GM18507 (cell line): ENCODE results near the gene ECE2.

ENCODE experiments used
- DNase-seq: peaks from one replicate; pipeline ENCODE4 v3.0.0; 2011; ENCODE audit warnings: low read depth; ENCODE audit not compliant: insufficient read length; ENCODE audit errors: extremely low spot score
- FAIRE-seq: peaks from 2 replicates; lab custom pipeline; 2011; peaks lifted over from hg19 to GRCh38; lab: Jason Lieb, UNC

ECE2 gene

DNA sequence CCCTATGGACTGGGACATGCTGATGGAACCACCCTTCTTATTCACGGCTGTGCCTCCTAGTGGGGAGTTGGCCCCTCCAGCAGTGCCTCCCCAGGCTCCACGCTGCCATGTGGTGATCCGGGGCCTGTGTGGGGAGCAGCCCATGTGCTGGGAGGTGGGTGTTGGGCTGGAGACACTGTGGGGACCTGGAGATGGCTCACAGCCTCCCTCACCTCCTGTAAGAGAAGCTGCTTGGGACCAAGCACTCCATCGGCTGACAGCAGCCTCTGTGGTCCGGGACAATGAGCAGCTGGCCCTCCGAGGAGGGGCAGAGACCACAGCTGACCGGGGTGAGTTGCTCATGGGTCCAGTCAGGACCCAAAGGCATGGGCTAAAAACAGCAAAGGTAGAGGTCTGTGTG lies 36.1 kb upstream of the ECE2 start:
- FAIRE-seq (no peak), DNase-seq (no peak)

DNA sequence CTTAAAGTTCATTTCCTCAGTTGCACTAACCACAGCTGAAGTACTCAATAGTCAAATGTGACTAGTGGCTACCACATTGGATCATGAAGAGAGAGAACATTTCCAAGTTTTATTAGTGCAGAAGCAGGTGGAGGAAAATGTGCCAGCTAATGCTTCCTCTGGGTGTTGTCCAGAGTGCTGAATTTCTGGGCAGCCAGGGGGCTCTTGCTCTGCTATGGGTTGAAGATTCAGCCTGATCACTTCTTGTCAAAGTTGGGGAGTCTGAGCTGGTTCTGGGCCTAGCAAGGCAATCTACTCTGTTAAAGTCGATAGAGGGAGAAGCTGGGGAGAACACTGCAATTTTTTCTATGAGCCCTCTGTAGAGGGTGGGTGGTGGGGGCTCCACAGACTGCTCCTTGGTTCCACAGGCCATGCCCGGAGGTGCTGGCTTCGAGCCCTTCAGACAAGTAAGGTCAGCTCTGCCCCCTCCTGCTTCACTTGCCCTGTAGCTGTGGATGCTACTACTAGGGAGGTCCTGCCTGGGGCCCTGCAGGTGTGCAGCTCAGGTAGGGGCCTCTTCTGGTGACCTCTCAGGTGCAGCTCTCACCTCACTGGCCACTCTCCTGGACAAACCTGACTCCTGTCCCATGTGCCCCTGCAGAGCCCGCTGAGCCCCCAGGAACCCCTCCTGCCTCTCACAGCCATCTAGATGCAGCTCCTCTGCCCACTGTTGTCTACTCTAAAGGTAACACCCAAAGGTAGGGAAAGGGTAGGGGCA lies 35.3 kb upstream of the ECE2 start:
- DNase-seq = no peak
- no peak for FAIRE-seq

DNA sequence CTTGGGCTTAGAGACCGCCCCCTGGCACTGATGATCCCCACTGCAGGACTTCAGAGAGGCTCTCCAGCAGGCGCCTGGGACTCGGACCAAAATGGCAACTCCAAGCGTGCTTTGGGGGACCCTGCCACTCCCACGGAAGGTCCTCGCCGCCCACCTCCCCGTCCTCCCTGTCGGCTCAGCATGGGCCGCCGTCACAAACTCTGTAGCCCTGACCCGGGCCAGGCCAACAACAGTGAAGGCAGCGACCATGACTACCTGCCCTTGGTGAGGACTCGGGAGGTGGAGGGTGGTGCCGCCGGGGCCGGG lies 34.7 kb upstream of the ECE2 start:
- DNase-seq (no peak), FAIRE-seq (no peak)

DNA sequence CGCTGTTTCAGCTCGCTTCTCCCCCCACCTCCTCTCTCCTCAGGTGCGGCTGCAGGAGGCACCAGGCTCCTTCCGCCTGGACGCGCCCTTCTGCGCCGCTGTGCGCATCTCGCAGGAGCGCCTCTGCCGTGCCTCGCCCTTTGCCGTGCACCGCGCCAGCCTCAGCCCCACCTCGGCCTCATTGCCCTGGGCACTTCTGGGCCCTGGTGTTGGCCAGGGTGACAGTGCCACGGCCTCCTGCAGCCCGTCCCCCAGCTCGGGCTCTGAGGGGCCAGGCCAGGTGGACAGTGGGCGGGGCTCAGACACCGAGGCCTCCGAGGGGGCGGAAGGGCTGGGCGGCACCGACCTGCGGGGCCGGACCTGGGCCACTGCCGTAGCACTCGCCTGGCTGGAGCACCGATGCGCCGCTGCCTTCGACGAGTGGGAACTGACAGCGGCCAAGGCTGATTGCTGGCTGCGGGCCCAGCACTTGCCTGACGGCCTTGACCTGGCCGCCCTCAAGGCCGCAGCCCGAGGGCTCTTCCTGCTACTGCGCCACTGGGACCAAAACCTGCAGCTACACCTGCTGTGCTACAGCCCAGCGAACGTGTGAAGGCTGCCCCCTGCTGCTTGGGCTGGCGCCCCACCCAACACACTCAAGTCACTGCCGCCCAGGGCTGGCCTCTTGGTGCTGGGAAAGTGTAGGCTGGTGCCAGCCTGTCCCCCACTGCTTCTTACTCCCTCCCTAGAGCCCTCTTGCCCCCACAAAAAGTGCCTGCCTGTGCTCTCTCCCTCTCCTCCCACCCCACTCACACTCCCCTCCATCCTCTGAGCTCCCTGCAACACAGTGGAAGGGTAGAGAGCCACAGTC lies 34.1 kb upstream of the ECE2 start:
- DNase-seq (no peak), FAIRE-seq (no peak)

DNA sequence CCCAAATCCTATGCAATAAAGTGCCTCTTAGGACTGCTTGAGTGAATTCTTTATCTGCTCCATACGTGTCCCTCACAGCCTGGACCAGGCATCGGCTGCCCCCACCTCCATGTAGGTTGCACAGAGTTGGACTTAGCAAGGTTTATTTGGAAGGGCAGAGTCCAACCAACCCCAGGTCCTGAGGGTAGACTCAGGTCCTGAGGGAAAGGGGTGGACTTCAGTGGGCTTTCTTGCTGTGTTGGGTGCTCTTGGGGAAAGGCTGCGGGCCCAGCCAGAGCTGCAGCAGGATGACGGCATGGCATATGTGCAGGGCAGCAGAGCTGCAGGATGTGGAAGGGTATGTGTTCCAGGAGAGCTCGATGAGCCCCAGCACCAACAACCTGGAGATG lies 33.5 kb upstream of the ECE2 start:
- no peak for FAIRE-seq
- no peak for DNase-seq

DNA sequence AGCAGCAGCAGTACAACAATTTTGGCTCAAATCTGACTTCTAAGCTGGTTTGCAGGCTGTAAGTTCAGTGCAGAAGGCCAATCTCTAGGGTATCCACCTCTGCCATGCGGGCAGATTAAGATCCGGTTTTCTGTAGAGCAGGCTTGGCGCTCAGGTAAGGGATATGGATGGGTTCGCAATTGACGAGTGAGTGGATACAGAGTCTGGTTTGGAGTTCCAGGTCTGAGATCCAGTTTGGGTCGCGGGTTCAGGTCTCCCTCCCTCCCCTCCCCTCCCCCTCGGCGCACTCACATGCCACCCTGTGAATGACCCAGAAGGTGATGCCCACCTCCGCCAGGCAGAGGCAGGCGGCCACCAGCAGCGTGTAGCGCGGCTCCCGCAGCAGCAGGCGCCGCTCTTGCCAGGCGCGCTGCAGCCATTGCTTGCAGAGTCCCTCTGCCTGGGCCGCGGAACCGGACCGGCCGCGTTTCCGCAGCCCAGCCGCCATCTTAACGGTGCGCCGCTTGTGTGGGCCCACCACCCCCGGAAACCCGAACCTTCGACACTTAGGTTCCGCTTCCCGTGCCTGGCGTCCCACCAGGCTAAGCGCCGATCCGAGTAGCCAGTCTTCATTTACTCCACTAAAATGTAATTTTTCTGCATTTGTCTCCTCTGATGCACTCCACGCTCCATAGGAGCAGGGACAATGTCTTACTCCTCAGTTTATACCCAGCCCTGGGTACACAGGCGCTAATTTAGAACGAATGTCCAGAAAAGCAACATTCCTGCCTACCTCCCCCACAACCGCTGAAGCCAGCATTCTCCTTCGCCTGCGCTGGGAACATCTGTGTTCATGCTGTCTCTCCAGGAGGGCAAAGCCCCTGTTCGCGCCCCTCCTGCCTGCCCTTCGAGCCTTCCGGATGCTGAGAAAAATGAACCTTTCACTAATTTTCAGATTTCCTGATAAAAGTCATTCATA lies 27.1 kb upstream of the ECE2 start, which contains the start of gene ALG3:
TSS of gene ALG3 (minus strand) at position 509 of the 958 bp plus-strand sequence. CDS start at position 487, 22 bp downstream.
- peak; percentile 31 for FAIRE-seq

DNA sequence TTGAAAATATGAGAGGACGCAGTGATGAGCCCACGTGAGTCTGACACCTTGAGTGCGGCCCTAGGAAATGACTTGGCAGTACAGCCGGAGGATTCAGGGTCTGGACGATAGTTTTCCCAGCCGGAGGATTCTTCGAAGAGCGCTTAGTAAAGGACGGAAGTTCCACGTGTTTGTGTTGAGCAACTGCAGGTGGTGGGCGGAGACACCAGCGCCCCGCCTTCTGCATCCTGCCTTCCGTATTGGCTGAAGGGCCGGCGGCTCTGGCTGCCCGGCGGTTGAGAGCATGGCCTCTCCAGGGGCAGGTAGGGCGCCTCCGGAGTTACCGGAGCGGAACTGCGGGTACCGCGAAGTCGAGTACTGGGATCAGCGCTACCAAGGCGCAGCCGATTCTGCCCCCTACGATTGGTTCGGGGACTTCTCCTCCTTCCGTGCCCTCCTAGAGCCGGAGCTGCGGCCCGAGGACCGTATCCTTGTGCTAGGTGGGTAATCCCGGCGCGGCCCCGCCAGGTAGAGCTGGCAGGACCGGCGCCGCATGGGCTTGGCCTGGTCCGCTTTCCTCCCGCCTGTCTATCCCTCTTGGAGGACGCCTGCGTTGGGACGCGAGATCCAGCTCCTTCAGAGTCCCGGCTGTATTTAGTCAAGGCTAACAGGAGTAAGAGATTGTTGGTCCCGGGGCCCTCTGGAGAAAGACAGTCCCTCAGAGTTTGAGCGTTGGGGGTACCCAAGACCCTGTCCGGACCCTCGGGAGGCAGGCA lies 26.2 kb upstream of the ECE2 start, which contains the start of gene EEF1AKMT4:
TSS of gene EEF1AKMT4 (plus strand) at position 261 of the 755 bp plus-strand sequence. CDS start at position 284, 23 bp downstream.
- peak; percentile 91 for DNase-seq

More for the DNA sequence above, 27.1 kb upstream of the ECE2 start, which contains the start of gene ALG3:
- DNase-seq = peak; percentile 73

DNA sequence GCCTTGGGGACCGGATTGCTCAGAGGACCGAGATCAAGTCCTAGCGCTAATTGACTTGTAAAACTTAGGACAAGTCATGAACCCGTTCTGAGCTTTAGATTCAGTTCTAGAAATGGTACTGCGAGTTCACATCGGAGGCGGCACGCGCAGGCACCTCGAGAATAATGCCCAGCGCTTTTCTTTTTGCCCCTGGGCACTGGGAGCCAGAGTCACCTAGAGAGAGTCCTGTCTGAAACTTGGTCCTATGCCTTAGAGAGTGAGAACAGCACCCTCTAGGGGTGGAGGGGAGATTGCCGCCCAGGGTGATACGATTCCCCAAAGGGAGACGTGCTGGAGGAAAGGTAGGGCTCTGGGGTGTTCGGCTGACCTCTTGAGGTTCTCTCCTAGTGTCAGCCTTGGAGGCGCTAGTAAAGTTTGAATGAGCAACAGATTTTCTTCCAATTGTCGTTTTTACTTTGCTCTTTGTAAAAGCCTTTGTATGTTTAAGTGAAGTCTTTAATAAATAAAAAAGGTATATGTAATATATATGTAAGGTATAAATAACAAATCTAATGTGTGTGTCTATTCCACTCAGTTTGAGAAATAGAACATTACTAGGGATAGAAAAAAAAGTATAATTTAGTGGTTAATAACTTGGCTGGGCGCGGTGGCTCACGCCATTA lies 25.5 kb upstream of the ECE2 start:
- DNase-seq (peak; percentile 79), FAIRE-seq (peak; percentile 92)

More for the DNA sequence above, 26.2 kb upstream of the ECE2 start, which contains the start of gene EEF1AKMT4:
- peak; percentile 98 for FAIRE-seq

DNA sequence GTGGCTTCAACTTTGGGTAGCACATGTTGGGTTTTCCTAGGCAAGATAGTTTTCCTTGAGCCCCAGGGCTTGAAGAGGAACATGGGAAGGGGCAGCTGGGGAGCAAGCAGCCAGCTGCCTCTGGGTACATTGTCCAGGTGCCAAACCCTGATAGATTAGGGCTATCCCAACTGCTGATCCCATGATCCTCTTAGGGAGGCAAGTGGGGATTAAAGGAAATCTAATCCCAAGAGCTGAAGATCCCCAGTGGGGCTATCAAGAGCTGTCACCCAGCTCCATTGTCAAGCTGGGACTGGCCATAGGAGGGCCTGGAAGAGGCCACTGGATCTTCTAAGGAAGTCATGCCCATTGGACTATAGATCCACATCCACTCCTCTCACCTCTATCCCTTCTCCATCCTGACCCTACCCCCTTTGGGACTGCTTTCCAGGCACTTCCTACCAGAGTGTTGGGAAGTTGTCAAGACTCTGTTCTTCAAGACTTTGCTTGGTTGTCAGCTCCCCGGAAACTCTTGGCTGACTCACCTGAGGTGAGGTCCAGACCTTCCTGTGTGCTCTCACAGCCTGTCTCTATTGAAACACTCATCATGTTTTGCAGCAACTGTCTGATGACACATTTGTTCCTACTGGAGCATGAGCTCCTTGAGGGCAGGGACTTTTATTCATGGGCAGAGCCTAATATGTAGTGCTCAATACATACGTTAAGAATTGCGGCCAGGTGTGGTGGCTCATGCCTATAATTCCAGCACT lies 20.4 kb upstream of the ECE2 start:
- DNase-seq (no peak), FAIRE-seq (no peak)

DNA sequence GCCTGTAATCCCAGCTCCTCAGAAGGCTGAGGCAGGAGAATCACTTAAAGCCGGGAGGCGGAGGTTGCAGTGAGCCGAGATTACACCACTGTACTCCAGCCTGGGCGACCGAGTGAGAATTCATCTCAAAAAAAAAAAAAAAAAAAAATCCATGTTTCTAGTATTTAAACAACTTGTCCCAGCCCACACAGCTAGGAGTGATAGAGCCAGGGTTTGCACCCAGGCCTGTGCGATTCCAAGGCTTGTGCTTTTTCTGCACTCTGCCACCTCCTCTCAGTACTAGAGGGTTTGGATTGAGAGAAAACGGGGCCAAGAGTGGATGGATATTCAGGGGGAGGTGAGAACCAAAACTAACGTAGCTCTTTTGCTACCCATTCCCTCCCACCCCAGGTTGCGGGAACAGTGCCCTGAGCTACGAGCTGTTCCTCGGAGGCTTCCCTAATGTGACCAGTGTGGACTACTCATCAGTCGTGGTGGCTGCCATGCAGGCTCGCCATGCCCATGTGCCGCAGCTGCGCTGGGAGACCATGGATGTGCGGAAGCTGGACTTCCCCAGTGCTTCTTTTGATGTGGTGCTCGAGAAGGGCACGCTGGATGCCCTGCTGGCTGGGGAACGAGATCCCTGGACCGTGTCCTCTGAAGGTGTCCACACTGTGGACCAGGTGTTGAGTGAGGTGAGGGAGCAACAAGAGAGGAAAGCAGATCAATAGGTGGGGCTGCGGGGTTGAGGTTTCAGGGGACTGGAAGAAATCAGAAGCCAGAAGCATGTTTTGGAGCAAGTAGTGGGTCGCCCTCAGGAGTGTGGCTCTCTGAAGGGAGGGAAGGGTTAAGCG lies 18.5 kb upstream of the ECE2 start:
- FAIRE-seq (no peak), DNase-seq (no peak)

DNA sequence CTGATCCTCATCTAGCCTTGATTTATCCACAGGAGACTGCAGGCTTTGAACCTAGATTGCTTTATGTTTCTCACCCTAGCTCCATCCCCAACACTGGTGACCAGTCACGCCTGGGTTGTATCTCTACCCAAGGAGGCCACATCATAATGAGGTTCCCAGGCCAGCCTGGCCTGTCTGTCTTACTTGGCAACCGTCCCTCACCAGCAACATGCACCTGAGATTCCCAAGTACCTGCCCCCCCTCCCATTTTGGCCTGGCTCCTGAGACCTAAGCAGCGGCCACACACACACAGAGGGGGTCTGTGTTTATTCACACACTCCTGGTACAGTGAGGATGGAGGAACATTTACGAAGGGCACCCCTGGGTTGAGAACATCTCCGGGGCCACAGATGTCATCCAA lies 16.9 kb upstream of the ECE2 start:
- FAIRE-seq = no peak
- DNase-seq = no peak

DNA sequence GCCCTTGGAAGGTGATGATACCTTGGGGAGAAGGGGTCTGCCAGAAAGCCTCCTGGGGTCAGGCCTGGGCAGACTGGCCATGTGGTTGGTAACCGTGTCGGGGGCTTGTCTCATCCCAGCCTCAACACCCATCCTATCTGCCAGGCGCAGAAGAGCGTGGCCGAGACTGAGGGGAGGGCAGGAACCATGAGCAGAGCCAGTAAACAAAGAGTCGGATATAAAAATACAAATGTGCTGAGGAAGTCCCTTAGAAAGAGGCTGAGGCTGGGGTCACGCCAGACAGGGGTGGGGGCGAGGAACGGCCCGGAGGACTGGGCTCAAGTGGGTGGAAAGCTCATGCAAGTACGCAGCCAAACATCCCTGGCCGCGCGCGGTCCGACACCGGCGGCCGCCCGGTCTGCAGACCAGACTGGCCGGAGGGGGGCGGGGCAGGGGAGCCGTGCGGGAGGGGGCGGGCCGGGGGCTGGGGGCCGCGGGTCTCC lies 16.4 kb upstream of the ECE2 start:
- DNase-seq (no peak), FAIRE-seq (no peak)

DNA sequence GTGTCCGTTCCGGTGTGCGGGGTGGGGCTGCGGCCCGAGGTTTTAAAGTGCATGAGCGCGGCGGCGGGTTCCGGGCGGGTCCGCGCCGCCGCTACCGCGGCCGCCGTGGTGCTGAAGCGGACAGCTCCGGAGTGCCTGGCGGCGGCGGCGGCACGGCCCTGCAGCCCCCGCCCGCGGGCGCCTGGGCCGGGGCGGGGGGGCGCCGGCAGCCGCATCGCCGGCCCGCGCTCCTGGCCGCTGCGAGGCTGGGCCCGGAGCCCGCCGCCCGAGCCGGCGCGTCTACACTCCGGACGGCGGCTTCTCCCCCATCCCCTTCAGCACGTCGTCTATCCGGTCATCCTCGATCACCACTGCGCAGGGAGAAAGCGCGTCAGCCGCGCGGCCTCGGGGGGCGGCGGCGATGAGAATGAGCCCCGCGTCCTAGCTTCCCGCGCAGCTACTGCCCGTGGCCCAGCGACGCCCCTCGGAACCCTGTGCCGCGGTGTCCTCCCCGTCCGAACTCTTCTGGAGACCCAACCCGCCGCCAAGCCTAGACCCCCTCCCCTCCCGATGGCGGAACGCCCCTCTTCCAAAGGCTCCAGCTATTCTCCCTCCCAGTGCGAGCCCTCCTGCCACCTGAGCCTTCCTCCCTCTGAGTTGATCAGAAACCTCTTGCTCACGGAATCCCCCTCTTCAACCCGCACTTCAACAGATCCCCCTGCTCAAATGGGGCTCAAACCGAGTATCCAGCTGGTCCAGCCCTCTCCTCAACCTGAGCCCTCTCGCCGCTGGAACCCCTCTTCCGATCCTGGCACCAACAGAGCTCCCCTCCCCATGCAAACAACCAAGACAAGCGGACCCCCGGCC lies 15.7 kb upstream of the ECE2 start:
- FAIRE-seq (no peak), DNase-seq (no peak)

DNA sequence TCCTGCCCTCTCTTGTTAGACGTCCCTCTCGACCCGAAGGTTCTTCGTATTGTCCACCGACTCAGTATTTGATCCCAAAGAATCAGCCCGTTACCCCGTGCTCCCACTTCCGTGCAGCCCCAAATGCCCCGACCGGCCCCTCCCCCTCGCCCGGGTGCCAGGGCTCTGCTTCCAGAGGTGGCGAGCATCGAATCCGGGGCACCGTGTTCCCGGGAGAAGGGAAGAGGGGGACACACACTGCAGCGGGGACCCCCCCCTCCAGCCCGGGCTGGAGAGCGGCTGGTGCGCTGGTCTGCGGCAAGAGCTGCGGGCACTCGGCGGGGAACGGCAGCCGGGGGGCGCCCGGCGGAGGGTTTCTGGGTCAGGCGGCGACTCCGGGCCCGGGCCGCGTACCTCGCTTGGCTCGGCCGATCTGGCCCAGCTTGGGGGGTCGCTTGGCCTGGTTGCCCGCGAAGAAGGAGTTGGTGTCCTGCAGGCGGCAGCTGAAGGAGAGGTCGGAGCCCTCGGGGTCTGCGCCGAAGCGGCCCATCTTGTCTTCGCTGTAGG lies 15.0 kb upstream of the ECE2 start:
- FAIRE-seq = no peak
- no peak for DNase-seq

DNA sequence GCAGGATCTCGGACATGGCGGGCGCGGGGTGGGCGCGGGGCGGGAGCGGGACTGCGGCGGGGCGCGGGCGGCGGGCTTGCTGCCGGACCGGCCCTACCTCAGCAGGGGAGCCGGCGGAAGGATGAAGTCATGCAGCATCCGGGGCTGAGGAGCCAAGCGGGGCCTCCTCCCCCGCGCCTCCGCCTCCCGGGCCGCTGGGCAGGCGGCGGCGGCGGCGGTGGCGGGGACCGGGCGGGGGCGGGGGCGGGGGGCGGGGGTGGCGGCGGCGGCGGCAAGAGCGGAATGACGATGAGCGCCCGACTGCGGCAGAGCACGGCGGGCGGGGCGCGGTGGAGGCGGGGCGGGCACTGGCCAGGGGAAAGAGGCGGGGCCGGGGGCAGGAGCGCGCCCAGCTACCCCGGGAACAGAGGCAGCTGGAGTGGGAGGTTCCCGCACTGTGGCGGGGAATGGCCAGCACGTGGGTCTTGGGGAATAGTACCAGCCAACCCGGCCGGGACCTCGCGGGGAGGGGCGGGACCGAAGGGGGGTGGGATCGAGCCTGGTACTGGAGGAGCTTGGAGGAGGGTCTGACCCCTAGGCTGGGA lies 14.5 kb upstream of the ECE2 start, which contains the start of gene CAMK2N2:
TSS of gene CAMK2N2 (minus strand) at position 284 of the 584 bp plus-strand sequence. CDS start at position 16, 268 bp downstream.
- FAIRE-seq (no peak), DNase-seq (no peak)
